Measurements from ENCODE around the gene DDX1.
"Not testable (repeated sequence)": the region's sequence is repeated elsewhere in the genome, so short reads cannot be mapped to it uniquely, and the experiment has no call there.

DDX1 gene

GRCh38 chr2:15678346-15678745, 86.7 kb downstream of the DDX1 start:
- no peak for DNase-seq

DNA sequence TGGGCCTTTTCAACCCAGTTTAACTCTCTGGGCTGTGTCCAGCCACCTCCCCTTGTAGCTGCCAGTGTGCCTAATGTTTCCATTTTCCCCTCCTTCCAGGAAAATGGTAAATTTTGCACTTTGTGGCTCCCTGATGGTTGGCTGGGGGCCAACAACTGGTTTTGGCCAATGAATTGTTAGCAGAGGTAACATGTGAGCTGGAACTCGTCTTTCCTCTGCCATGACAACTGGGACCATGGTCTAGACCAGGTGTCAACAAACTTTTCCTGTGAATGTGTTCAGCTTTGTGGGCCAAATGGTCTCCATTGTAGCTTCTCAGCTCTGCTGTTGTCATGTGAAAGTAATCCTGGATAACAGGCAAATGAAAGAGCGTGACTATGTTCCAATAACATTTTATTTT, 87.2 kb downstream of the DDX1 start:
- no peak for DNase-seq

GRCh38 chr2:15679386-15679924, 87.8 kb downstream of the DDX1 start:
- DNase-seq, result no peak

GRCh38 chr2:15680132-15680531, 88.5 kb downstream of the DDX1 start:
- not testable (repeated sequence) for DNase-seq
